Measurements from ENCODE around the gene EQTN. TPM values are rescaled to one million over a fixed set of nuclear protein-coding genes. Genes with fewer than 3 reads are reported as not detected.
"Not testable (repeated sequence)": the region's sequence is repeated elsewhere in the genome, so short reads cannot be mapped to it uniquely, and the experiment has no call there.

The EQTN gene
- total RNA-seq, 2 donors from 2014 or later, result not detected

DNA sequence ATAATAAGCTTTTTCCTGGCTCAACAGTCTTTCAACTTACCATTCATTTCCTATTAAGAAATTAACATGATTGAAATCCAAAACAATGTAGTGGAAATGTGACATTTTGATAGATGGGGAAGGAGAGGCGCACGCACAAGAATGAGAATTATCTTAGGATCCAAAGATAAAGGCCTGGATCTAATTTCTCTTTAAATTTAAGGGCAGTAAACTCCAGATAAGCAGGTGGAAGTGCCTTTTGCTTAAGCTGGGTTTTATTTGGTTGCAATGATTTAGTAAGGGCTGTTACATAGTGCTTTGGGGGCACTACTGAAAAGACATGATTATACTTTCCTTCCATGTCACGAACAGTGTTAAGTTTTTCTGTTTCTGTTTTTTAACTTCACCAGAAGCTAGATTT is 17.3 kb downstream of the EQTN start:
- no peak overlapping the region for H3K27ac Mint-ChIP-seq
- no peaks in the 10 kb centered on the region for H3K9me3 ChIP-seq (ENCODE audit: control insufficient read depth, low read length, poor library complexity, severe bottlenecking)
- ATAC-seq (no peak), DNase-seq (no peak)
- H3K4me1 Mint-ChIP-seq, result peaks cover 8% of the 10 kb centered on the region
- H3K4me3 Mint-ChIP-seq, result no peak overlapping the region
- peaks cover 43% of the 10 kb centered on the region for H3K27me3 Mint-ChIP-seq
- H3K36me3 Mint-ChIP-seq (ENCODE audit: low read depth), result no peaks in the 10 kb centered on the region

DNA sequence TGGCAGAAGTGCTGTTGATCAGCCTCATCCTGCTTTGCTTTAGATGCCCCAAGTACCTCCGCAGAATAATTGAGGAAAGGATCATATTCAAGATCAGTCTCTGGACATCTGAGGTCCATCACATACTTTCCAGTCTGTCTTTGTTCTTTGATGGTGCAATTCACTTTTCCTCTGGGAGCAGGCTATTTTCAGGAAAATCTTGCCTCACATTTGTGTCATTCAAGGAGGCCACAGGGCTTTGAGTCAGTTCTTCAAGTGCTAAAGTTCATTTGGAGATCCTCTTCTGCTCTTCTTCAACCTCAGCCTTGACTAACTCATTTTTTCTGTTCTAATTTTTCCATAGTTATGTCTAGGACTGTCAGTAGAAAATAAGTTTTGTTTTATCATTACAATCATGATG is 18.6 kb downstream of the EQTN start:
- Mint-ChIP-seq H3K4me3 (no peak overlapping the region), H3K4me1 (peaks cover 8% of the 10 kb centered on the region), H3K36me3 (ENCODE audit: low read depth) (no peaks in the 10 kb centered on the region), H3K27ac (no peak overlapping the region), H3K27me3 (peaks cover 43% of the 10 kb centered on the region)
- H3K9me3 ChIP-seq (ENCODE audit: control insufficient read depth, low read length, poor library complexity, severe bottlenecking), result no peaks in the 10 kb centered on the region
- no peak for DNase-seq
- no peak for ATAC-seq

DNA sequence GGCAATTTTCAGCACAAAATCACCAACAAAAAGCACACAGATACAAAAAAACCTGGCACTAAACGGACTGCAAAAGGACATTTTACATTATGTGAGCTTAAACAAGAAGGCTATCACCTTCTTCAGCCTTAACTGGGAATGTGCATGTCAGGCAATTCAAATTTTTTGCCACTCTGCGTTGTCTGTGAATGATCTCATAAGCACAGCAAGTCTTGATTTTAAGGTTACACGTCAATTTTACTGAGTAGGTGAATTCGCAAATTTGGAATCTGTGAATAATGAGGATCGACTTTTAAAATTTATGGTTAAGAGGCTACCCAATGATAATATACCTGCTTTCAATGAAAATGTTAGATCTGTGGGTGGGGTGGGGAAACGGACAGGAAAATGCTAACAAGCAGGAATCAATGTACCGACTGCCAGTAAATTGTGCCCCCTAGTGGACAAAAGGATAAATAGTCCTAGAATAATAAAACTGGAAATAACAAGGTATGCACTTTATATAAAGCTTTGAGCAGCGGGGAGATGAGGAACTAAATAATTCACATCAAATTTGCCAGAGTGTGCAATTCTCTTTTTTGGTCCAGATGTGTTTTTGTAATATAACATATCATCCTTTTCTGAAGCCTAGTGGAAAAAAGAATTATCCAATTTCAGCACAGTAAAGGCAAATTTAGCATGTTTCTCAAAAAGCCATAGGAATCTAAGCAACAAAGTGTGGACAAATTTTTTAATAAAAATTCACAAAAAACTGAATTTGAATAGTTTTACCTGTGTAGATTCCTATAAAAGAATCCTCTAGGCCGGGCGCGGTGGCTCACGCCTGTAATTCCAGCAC is 20.5 kb downstream of the EQTN start:
- peaks cover 5% of the 10 kb centered on the region for H3K4me1 Mint-ChIP-seq
- DNase-seq (no peak), ATAC-seq (no peak)
- no peaks in the 10 kb centered on the region for H3K36me3 Mint-ChIP-seq (ENCODE audit: low read depth)
- H3K4me3 Mint-ChIP-seq, result no peak overlapping the region
- no peaks in the 10 kb centered on the region for H3K9me3 ChIP-seq (ENCODE audit: control insufficient read depth, low read length, poor library complexity, severe bottlenecking)
- H3K27me3 Mint-ChIP-seq, result peaks cover 33% of the 10 kb centered on the region
- H3K27ac Mint-ChIP-seq, result no peak overlapping the region

DNA sequence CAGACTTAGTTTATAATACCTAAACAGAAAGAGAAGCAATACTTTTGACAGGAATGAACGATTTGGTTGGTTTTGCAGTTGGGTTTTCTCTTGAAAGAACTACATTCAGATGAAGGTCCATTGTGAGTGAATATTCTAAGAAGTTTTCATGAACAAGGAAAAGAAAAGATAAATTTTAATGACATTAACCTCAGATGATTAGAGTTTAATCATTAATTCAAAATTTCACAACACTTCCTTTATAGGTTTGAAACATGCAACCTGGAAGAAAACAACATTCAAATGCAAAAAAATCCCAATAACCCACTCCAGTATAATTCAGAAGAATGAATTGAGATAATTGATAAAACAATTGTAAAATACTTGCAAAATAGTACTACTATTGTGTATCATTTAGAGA is 23.8 kb downstream of the EQTN start:
- H3K9me3 ChIP-seq (ENCODE audit: control insufficient read depth, low read length, poor library complexity, severe bottlenecking), result no peaks in the 10 kb centered on the region
- H3K27me3 Mint-ChIP-seq, result peaks cover 8% of the 10 kb centered on the region
- no peak for DNase-seq
- ATAC-seq, result no peak
- no peak overlapping the region for H3K4me3 Mint-ChIP-seq
- H3K36me3 Mint-ChIP-seq (ENCODE audit: low read depth), result no peaks in the 10 kb centered on the region
- no peak overlapping the region for H3K27ac Mint-ChIP-seq
- H3K4me1 Mint-ChIP-seq, result peaks cover 4% of the 10 kb centered on the region

DNA sequence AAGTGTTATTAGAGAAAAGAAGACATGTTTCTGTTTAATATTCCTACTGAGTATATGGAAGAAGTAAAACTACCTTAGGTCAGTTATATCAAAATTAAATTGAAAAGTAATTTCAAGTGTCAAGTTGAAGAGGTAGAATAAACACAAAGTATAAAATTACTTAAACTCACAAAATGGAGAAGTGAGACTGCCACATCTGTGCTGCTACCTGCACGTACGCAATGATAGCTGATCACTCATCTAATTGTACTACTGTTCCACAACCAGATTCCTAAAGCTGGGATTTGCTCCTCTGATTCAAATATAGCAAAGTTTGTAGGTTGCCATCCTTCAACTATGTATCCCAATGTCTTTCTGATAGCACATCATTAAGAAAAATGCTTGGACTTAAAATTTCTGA is 24.8 kb downstream of the EQTN start:
- no peaks in the 10 kb centered on the region for H3K9me3 ChIP-seq (ENCODE audit: control insufficient read depth, low read length, poor library complexity, severe bottlenecking)
- Mint-ChIP-seq H3K36me3 (ENCODE audit: low read depth) (no peaks in the 10 kb centered on the region), H3K27ac (no peak overlapping the region), H3K4me3 (no peak overlapping the region), H3K4me1 (peaks cover 4% of the 10 kb centered on the region), H3K27me3 (peaks cover 4% of the 10 kb centered on the region)
- ATAC-seq (no peak), DNase-seq (no peak)

DNA sequence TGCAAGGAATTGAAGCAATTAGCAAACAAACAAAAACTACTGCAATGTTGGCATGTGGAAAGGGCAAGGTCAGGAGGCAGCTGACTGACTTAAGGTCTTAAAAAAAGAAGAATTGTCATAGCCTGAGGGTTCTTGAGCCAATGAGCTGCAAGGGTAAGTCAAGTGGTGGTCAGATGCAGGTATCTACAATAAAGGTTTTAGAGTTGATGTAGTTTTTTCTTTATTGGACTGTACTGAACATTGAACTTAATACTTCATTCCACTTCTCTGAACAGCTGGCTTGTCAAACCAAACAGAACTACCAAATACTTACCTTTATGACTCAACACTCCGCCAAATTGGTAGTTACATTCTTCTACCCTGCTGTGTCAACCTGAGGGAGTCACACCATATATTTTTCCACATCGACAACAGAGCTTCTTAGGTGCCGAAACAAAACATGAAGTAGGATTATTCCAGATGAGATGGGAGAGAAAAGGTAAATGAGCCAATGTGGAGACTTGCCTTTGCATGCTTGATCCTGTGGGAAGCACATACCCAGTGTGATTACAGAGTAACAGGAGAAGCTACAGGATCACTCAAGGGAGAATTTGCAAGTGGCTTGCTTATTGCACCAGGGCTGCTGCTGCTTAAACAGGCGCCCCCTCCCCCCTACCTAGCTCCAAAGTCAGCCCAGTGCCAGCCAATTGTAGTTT is 35.3 kb downstream of the EQTN start:
- DNase-seq, result no peak
- H3K9me3 ChIP-seq (ENCODE audit: control insufficient read depth, low read length, poor library complexity, severe bottlenecking), result no peaks in the 10 kb centered on the region
- Mint-ChIP-seq H3K27me3 (peaks cover 4% of the 10 kb centered on the region), H3K27ac (no peak overlapping the region), H3K4me1 (no peaks in the 10 kb centered on the region), H3K4me3 (no peak overlapping the region), H3K36me3 (ENCODE audit: low read depth) (no peaks in the 10 kb centered on the region)
- ATAC-seq, result no peak

DNA sequence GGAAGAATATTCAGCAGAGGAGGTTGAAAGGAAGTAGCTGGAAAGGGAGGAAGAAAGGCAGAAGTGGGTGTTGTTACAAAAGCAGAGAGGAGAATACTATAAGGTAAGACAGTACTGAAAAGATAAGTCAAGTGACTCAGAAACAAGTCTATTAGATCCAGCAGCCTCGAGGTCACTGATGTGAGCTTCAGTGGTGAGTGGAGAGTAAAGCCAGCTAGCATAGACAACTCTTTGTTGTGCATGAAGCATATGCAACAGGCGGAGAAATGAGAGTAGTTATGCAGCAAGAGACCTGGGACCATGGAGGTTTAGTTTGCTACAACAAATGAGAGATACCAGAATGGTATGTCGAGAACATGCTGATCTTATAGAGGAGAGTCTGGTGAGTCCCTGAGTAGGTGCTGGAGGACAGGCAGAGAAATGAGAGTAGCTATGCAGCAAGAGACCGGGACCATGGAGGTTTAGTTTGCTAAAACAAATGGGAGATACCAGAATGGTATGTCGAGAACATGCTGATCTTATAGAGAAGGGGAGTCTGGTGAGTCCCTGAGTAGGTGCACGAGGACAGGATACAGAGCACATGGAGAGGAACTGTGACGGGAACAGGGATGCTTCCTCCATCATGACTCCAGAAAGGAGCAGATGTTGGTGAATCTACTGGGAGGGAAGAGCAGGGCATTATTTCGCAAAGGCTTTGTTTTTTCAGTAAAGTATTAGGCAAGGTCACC is 36.0 kb downstream of the EQTN start:
- H3K27ac Mint-ChIP-seq, result no peak overlapping the region
- no peak overlapping the region for H3K4me3 Mint-ChIP-seq
- H3K4me1 Mint-ChIP-seq, result no peaks in the 10 kb centered on the region
- H3K9me3 ChIP-seq (ENCODE audit: control insufficient read depth, low read length, poor library complexity, severe bottlenecking), result no peaks in the 10 kb centered on the region
- H3K27me3 Mint-ChIP-seq, result peaks cover 4% of the 10 kb centered on the region
- no peak for DNase-seq
- H3K36me3 Mint-ChIP-seq (ENCODE audit: low read depth), result no peaks in the 10 kb centered on the region
- ATAC-seq, result no peak

DNA sequence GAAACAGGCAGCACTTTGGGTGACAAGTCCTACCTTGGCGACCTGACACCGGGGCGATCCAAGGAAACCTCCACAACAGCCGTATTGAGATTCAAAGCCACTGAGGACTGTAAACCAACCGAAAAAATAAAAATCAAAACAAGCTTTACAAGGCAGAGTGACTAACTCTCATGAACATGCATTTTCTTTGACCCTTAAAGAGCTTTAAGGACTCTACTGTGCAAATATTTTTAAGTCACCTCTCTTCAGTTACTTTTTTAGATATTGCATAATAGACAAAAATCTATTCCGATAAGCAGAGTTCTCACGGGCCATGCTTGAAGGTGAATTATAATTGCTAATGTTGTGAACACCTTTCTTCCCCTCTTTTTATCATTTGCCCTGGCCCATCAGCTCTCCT is 38.3 kb downstream of the EQTN start:
- Mint-ChIP-seq H3K36me3 (ENCODE audit: low read depth) (no peaks in the 10 kb centered on the region), H3K4me3 (no peak overlapping the region), H3K27me3 (peaks cover 4% of the 10 kb centered on the region), H3K4me1 (no peaks in the 10 kb centered on the region), H3K27ac (no peak overlapping the region)
- ATAC-seq, result no peak
- no peak for DNase-seq
- H3K9me3 ChIP-seq (ENCODE audit: control insufficient read depth, low read length, poor library complexity, severe bottlenecking), result no peaks in the 10 kb centered on the region

DNA sequence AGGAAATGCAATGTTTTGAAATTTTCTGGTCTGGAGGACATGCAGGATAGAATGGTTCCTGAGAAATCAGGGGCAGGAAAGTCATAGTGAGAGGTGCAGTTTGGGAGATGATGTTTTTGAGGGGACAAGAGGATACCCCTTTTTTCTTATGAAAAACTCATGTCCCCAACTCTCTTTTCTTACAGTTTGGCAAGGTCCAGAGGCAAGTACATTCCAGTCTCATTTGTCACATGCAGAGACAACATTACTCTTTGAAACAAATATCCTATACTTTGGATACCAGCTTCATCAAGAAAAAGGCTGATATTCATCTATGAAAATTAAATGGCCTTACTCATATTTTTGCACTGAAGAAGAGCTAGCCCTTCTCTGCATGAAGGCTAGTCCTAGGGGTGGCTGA is 48.2 kb downstream of the EQTN start:
- Mint-ChIP-seq H3K27ac (no peak overlapping the region), H3K27me3 (no peaks in the 10 kb centered on the region), H3K36me3 (ENCODE audit: low read depth) (no peaks in the 10 kb centered on the region), H3K4me3 (no peak overlapping the region), H3K4me1 (no peaks in the 10 kb centered on the region)
- DNase-seq (no peak), ATAC-seq (no peak)
- no peaks in the 10 kb centered on the region for H3K9me3 ChIP-seq (ENCODE audit: control insufficient read depth, low read length, poor library complexity, severe bottlenecking)

DNA sequence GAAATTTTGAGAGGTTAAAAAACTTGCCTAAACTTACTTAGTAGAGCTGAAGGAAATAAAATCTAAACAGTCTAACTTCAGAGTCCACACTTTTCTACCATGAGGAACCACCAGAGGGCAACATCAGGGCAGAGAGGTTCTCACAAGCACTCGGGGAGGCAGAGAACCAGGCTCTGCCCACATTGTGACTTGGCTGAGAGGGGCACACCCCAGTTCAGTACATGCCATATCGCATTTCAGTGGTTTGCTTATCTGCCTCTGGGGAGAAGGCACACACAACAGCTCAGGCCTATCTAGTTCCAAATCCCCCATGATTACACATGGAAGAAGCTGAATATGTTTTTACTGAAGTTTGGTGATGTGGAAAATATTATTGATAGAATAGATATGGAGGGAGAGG is 49.2 kb downstream of the EQTN start:
- Mint-ChIP-seq H3K27me3 (no peaks in the 10 kb centered on the region), H3K27ac (no peak overlapping the region), H3K4me3 (no peak overlapping the region), H3K4me1 (no peaks in the 10 kb centered on the region), H3K36me3 (ENCODE audit: low read depth) (no peaks in the 10 kb centered on the region)
- no peaks in the 10 kb centered on the region for H3K9me3 ChIP-seq (ENCODE audit: control insufficient read depth, low read length, poor library complexity, severe bottlenecking)
- no peak for DNase-seq
- ATAC-seq, result no peak

DNA sequence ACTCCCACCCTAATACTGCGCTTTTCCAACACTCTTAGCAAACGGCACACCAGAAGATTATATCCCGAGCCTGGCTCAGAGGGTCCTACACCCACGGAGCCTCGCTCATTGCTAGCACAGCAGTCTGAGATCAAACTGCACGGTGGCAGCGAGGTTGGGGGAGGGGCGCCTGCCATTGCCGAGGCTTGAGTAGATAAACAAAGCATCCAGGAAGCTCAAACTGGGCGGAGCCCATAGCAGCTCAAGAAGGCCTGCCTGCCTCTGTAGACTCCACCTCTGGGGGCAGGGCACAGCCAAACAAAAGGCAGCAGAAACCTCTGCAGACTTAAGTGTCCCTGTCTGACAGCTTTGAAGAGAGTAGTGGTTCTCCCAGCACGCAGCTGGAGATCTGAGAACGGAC is 57.3 kb downstream of the EQTN start:
- DNase-seq; H3K4me1 Mint-ChIP-seq; H3K9me3 ChIP-seq (ENCODE audit: control insufficient read depth, low read length, poor library complexity, severe bottlenecking); H3K36me3 Mint-ChIP-seq (ENCODE audit: low read depth); ATAC-seq; H3K27me3 Mint-ChIP-seq; H3K27ac Mint-ChIP-seq; H3K4me3 Mint-ChIP-seq: not testable (repeated sequence)
